GM23338 (cell line): ENCODE data around the gene GPR108. TPM values are rescaled to one million over a fixed set of nuclear protein-coding genes. Genes with fewer than 3 reads are reported as not detected.
A peak's percentile ranks its signal among the peaks of the same experiment; 100 is the strongest.
"Not testable (repeated sequence)": the region's sequence is repeated elsewhere in the genome, so short reads cannot be mapped to it uniquely, and the experiment has no call there.

Source experiments
- ATAC-seq: fragments of 200-7000 bp; cut with Tn5 transposase; 3 replicates; pipeline ENCODE4 v1.9.1; 2020
- DNase-seq: peaks from one replicate; pipeline ENCODE4 v3.0.0-alpha.2; 2015; ENCODE audit warnings: low spot score
- H2AFZ ChIP-seq: fragments of 200-600 bp; sonication (generic); 2 replicates; pipeline ENCODE4 v1.8.0; 2016; ENCODE audit warnings: antibody characterized with exemption, mild to moderate bottlenecking, moderate library complexity
- H3F3A ChIP-seq: fragments of 200-600 bp; sonication (generic); replicated peaks from 2 replicates; pipeline ENCODE4 v1.8.0; 2017; ENCODE audit warnings: antibody characterized with exemption, mixed run types, low read depth
- H3K27ac ChIP-seq: fragments of 200-600 bp; sonication (generic); 2 replicates; pipeline ENCODE4 v1.6.1; 2016; ENCODE audit warnings: low read depth
- H3K27me3 ChIP-seq: fragments of 200-600 bp; sonication (generic); 2 replicates; pipeline ENCODE4 v1.8.0; 2016; ENCODE audit warnings: mild to moderate bottlenecking, mixed run types, moderate library complexity; ENCODE audit not compliant: insufficient read depth
- H3K36me3 ChIP-seq: fragments of 200-600 bp; sonication (generic); 2 replicates; pipeline ENCODE4 v1.8.0; 2016; ENCODE audit warnings: mild to moderate bottlenecking; ENCODE audit not compliant: insufficient read depth
- H3K4me1 ChIP-seq: fragments of 200-600 bp; sonication (generic); 2 replicates; pipeline ENCODE4 v1.8.0; 2016; ENCODE audit warnings: mild to moderate bottlenecking, moderate library complexity; ENCODE audit not compliant: insufficient read depth
- H3K4me2 ChIP-seq: fragments of 200-600 bp; sonication (generic); 2 replicates; pipeline ENCODE4 v1.7.1; 2017; ENCODE audit warnings: mixed run types
- H3K4me3 ChIP-seq: fragments of 200-600 bp; sonication (generic); 2 replicates; pipeline ENCODE4 v1.6.1; 2016; ENCODE audit warnings: mixed run types
- H3K79me2 ChIP-seq: fragments of 200-600 bp; sonication (generic); replicated peaks from 2 replicates; pipeline ENCODE4 v1.8.0; 2017; ENCODE audit warnings: mild to moderate bottlenecking; ENCODE audit not compliant: insufficient read depth
- H3K9me2 ChIP-seq: fragments of 200-600 bp; sonication (generic); 2 replicates; pipeline ENCODE4 v1.8.0; 2017; ENCODE audit not compliant: insufficient read depth
- H4K20me1 ChIP-seq: fragments of 200-600 bp; sonication (generic); replicated peaks from 2 replicates; pipeline ENCODE4 v1.8.0; 2017; ENCODE audit warnings: mild to moderate bottlenecking; ENCODE audit not compliant: insufficient read depth
- H3K27ac Mint-ChIP-seq: 2 replicates; pipeline ENCODE4 v1.8.0; 2020; ENCODE audit warnings: inconsistent platforms, mild to moderate bottlenecking, moderate library complexity, mixed read lengths
- H3K27me3 Mint-ChIP-seq: 3 replicates; pipeline ENCODE4 v1.8.0; 2022; ENCODE audit warnings: low read depth, mild to moderate bottlenecking, moderate library complexity, mixed read lengths, inconsistent platforms; ENCODE audit not compliant: insufficient read depth, poor library complexity
- H3K36me3 Mint-ChIP-seq: 3 replicates; pipeline ENCODE4 v1.8.0; 2021; ENCODE audit warnings: low read depth, mild to moderate bottlenecking, inconsistent platforms, moderate library complexity, mixed read lengths
- H3K4me1 Mint-ChIP-seq: 3 replicates; pipeline ENCODE4 v1.8.0; 2020; ENCODE audit warnings: mild to moderate bottlenecking, inconsistent platforms, mixed read lengths
- H3K4me3 Mint-ChIP-seq: 3 replicates; pipeline ENCODE4 v1.8.0; 2021; ENCODE audit warnings: moderate library complexity, mild to moderate bottlenecking, inconsistent platforms, mixed read lengths
- H3K9me3 Mint-ChIP-seq: 3 replicates; pipeline ENCODE4 v1.8.0; 2020; ENCODE audit warnings: moderate library complexity, mild to moderate bottlenecking, inconsistent platforms, mixed read lengths
- ZNF462 ChIP-seq: fragments of 250-450 bp; sonication (Bioruptor Pico); IDR thresholded peaks from 2 replicates; pipeline ENCODE4 v1.5.0; 2020; ENCODE audit warnings: mild to moderate bottlenecking, moderate library complexity
- polyA plus RNA-seq: library from polyadenylated mRNA; unstranded; fragments of >200 nt; fragmentation: Nextera tagmentation; extraction: Ambion mirVana; gene quantifications from 2 replicates; pipeline ENCODE4 v1.2.1, GENCODE V29; 2016
- total RNA-seq: library from RNA; depleted of rRNA; stranded (reverse); fragments of >200 nt; shearing (Covaris generic); gene quantifications from 2 replicates; pipeline ENCODE4 v1.2.3, GENCODE V29; 2014
- TF ChIP-seq, protein P1 (sequence below), 2 experiments: fragments of 200-600 bp in 1 of 2; sonication (generic) in 1 of 2; conservative IDR thresholded peaks; 2 replicates each; pipeline versions ENCODE4 v1.5.1 to v1.6.1; 2016 to 2017; ENCODE audit warnings: antibody characterized with exemption in 2 of 2, low read depth in 2 of 2, mild to moderate bottlenecking in 2 of 2, moderate library complexity in 1 of 2

GPR108 gene
- total and polyA plus RNA-seq, 2 experiments from 2014 or later, result 44.8 to 57.9 TPM

DNA sequence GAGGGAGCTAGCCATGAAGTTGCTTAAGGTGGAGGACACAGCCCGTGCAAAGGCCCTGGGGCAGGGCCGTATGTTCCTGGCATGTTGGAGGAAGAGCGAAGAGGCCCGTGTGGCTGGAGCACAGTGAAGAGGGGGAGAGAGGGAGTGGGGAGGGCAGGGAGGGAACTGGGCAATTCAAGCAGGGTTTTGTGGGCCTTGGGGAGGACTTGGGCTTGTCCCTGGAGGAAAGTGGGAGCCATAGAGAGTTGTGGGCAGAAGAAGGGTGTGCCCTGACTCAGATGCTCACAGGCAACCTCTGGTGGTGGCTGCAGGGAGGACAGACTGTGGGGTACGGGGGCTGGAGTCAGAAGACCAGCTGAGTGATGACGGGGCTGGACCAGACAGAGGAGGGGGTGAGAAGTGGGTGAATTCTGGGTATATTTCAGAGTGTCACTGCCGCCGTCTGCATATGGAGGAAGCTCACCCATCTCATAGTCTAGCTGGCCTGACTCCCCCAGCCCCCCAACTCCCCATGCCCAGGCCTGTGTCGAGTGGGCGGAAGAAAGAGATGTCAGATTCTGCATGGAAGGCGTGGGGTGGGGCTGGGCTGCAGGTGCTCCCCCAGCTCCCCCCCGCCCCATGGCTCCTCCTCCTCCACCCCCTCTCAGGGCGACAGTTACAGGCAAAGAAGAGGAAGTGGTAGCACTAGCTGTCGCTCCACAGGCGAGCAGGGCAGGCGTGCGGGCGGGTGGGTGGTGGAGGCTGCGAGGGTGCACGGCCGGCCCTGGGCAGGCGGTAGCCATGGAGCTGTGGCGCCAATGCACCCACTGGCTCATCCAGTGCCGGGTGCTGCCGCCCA is 34.9 kb upstream of the GPR108 start, which contains the start of gene VAV1:
TSS of gene VAV1 (plus strand) at position 681 of the 838 bp plus-strand sequence. CDS start at position 781, 100 bp downstream.
- H3K79me2 ChIP-seq, result no peaks in the 10 kb centered on the region
- Mint-ChIP-seq H3K4me3 (no peak within 1 kb of the TSS), H3K27ac (no peak within 1 kb of the TSS), H3K36me3 (peaks cover 32% of the 10 kb centered on the region), H3K4me1 (0 out of 3 replicates have a peak, but pooled peaks cover 4% of the 10 kb centered on the region), H3K9me3 (peaks cover 54% of the 10 kb centered on the region), H3K27me3 (peaks cover 13% of the 10 kb centered on the region)
- DNase-seq (peak; percentile 36), ATAC-seq (no peak)
- no peaks in the 10 kb centered on the region for H3K27me3 ChIP-seq
- peak within 1 kb of the TSS; percentile 51; the same call in 1 of the 2 replicates for H3K4me2 ChIP-seq
- H2AFZ ChIP-seq, result peak within 1 kb of the TSS; percentile 94
- no peaks in the 10 kb centered on the region for H3K9me2 ChIP-seq
- TF ChIP-seq, protein P1, sequence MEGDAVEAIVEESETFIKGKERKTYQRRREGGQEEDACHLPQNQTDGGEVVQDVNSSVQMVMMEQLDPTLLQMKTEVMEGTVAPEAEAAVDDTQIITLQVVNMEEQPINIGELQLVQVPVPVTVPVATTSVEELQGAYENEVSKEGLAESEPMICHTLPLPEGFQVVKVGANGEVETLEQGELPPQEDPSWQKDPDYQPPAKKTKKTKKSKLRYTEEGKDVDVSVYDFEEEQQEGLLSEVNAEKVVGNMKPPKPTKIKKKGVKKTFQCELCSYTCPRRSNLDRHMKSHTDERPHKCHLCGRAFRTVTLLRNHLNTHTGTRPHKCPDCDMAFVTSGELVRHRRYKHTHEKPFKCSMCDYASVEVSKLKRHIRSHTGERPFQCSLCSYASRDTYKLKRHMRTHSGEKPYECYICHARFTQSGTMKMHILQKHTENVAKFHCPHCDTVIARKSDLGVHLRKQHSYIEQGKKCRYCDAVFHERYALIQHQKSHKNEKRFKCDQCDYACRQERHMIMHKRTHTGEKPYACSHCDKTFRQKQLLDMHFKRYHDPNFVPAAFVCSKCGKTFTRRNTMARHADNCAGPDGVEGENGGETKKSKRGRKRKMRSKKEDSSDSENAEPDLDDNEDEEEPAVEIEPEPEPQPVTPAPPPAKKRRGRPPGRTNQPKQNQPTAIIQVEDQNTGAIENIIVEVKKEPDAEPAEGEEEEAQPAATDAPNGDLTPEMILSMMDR (conservative IDR thresholded peaks at IDR 0.05; ENCODE audit: low read depth in 2 of 2), result peak in 1 of 2 experiments; percentile 47; a peak in 3 of 4 replicates
- no peak for TF ChIP-seq ZNF462 (CRISPR knock-in tag)
- H3K4me1 ChIP-seq, result peaks cover 10% of the 10 kb centered on the region; the same call in 1 of the 2 replicates
- no peaks in the 10 kb centered on the region for H3K36me3 ChIP-seq
- no peaks in the 10 kb centered on the region for H3F3A ChIP-seq
- no peak within 1 kb of the TSS for H3K27ac ChIP-seq
- no peak within 1 kb of the TSS for H3K4me3 ChIP-seq
- no peaks in the 10 kb centered on the region for H4K20me1 ChIP-seq

DNA sequence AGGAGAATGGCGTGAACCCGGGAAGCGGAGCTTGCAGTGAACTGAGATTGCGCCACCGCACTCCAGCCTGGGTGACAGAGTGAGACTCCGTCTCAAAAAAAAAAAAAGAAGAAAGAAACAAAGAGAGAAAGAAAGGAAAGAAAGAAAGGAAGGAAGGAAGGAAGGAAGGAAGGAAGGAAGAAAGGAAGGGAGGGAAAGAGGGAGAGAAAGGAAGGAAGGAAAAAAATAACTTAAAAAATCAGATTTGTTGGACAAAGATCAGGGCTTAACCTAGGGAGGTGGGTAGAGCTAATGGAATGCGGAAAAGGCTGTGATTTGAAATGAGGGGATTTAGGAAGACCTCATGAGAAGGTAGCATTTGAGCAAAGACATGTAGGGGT is 34.3 kb upstream of the GPR108 start:
- peaks cover 11% of the 10 kb centered on the region; the same call in 1 of the 2 replicates for H3K4me1 ChIP-seq
- not testable (repeated sequence) for H3K9me2 ChIP-seq, H3K4me1 Mint-ChIP-seq, H2AFZ ChIP-seq, DNase-seq, H3K27ac Mint-ChIP-seq, H3F3A ChIP-seq, H3K79me2 ChIP-seq, H3K4me2 ChIP-seq, H3K4me3 Mint-ChIP-seq, ATAC-seq, H4K20me1 ChIP-seq, H3K36me3 ChIP-seq, H3K27ac ChIP-seq, H3K27me3 ChIP-seq, H3K27me3 Mint-ChIP-seq, H3K4me3 ChIP-seq
- Mint-ChIP-seq H3K9me3 (peaks cover 48% of the 10 kb centered on the region), H3K36me3 (peaks cover 28% of the 10 kb centered on the region)
